ENCODE results near the gene COQ9.

- TF ChIP-seq YY1 (IDR thresholded peaks at IDR 0.05; ENCODE audit: insufficient read depth, insufficient read length) = no peak
- no peak for TF ChIP-seq SUZ12 (IDR thresholded peaks at IDR 0.05; ENCODE audit: extremely low read depth, insufficient read depth, insufficient read length)
These were observed 32.1 kb downstream of the COQ9 start for GRCh38 chr16:57479205-57479975.

Measured in NT2/D1 (cell line).